Hepatocyte (in vitro differentiated cells): Measurements from ENCODE around the gene TRIM43B.
"Not testable (repeated sequence)": the region's sequence is repeated elsewhere in the genome, so short reads cannot be mapped to it uniquely, and the experiment has no call there.

Experiments
- EZH2 ChIP-seq: fragments of 200-600 bp; sonication (generic); IDR thresholded peaks from 2 replicates; pipeline ENCODE4 v1.6.1; 2016; ENCODE audit warnings: antibody characterized with exemption, mild to moderate bottlenecking, borderline replicate concordance
- TF ChIP-seq, protein P1 (sequence below): fragments of 200-600 bp; sonication (generic); IDR thresholded peaks from 2 replicates; pipeline ENCODE4 v1.5.1; 2016; ENCODE audit warnings: antibody characterized with exemption, mild to moderate bottlenecking; ENCODE audit not compliant: poor library complexity

DNA sequence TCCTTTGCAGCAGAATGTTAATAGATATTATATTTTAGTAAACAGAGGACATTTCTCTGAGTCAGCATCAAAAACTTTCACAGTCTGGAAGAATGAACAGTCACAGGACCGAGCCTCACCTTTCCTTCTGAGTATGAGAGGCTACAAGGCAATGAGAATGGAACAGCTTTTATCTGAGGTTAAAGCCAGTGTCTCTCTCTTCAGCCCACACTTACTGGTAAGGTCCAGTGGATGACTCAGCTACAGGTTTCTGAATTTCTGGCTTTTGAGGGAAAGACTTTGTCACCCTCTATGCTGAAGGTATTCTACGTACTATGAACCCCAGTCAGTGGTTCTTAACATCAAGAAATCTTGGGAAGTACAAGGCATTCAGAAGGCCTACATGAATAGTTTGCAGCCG, 9.5 kb downstream of the TRIM43B start:
- TF ChIP-seq, protein P1, sequence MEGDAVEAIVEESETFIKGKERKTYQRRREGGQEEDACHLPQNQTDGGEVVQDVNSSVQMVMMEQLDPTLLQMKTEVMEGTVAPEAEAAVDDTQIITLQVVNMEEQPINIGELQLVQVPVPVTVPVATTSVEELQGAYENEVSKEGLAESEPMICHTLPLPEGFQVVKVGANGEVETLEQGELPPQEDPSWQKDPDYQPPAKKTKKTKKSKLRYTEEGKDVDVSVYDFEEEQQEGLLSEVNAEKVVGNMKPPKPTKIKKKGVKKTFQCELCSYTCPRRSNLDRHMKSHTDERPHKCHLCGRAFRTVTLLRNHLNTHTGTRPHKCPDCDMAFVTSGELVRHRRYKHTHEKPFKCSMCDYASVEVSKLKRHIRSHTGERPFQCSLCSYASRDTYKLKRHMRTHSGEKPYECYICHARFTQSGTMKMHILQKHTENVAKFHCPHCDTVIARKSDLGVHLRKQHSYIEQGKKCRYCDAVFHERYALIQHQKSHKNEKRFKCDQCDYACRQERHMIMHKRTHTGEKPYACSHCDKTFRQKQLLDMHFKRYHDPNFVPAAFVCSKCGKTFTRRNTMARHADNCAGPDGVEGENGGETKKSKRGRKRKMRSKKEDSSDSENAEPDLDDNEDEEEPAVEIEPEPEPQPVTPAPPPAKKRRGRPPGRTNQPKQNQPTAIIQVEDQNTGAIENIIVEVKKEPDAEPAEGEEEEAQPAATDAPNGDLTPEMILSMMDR, result not testable (repeated sequence)
- TF ChIP-seq EZH2, result not testable (repeated sequence)
